HUES6 (cell line): ENCODE results near the gene UBE2S.

Experiments
- H3K27ac ChIP-seq: 2 replicates; pipeline ENCODE4 v1.7.0; 2013; ENCODE audit warnings: low read depth, mild to moderate bottlenecking, low read length, inconsistent platforms
- H3K27me3 ChIP-seq: 2 replicates; pipeline ENCODE4 v1.6.1; 2013; ENCODE audit warnings: low read length; ENCODE audit not compliant: control insufficient read depth, insufficient read depth
- H3K36me3 ChIP-seq: 2 replicates; pipeline ENCODE4 v1.6.1; 2013; ENCODE audit warnings: low read length; ENCODE audit not compliant: control insufficient read depth, insufficient read depth
- H3K4me1 ChIP-seq: 2 replicates; pipeline ENCODE4 v1.6.1; 2013; ENCODE audit warnings: low read length; ENCODE audit not compliant: control insufficient read depth, insufficient read depth
- H3K4me3 ChIP-seq: 2 replicates; pipeline ENCODE4 v1.5.1; 2013; ENCODE audit warnings: low read depth, low read length
- H3K9ac ChIP-seq: one replicate; pipeline ENCODE4 v1.6.1; 2013; ENCODE audit warnings: mild to moderate bottlenecking, low read length
- H3K9me3 ChIP-seq: 2 replicates; pipeline ENCODE4 v1.6.1; 2013; ENCODE audit warnings: low read depth, low read length; ENCODE audit not compliant: control insufficient read depth, insufficient read depth

UBE2S gene

GRCh38 chr19:55353803-55354697, 53.5 kb downstream of the UBE2S start:
- H3K9ac ChIP-seq = peak overlapping the region; percentile 40
- H3K27ac ChIP-seq = no peak overlapping the region
- H3K27me3 ChIP-seq = peaks cover 81% of the 10 kb centered on the region

GRCh38 chr19:55353356-55353802, 54.2 kb downstream of the UBE2S start:
- Histone ChIP-seq H3K36me3 (no peaks in the 10 kb centered on the region), H3K4me3 (peak overlapping the region; percentile 71), H3K9ac (peak overlapping the region; percentile 40), H3K4me1 (peaks cover 33% of the 10 kb centered on the region), H3K27me3 (peaks cover 75% of the 10 kb centered on the region), H3K9me3 (no peaks in the 10 kb centered on the region), H3K27ac (no peak overlapping the region)

More at GRCh38 chr19:55353803-55354697, 53.5 kb downstream of the UBE2S start:
- H3K4me3 ChIP-seq = peak overlapping the region; percentile 71
- H3K4me1 ChIP-seq = peaks cover 26% of the 10 kb centered on the region
- H3K9me3 ChIP-seq = no peaks in the 10 kb centered on the region
- no peaks in the 10 kb centered on the region for H3K36me3 ChIP-seq

- no peak overlapping the region for H3K27ac ChIP-seq
- no peaks in the 10 kb centered on the region for H3K9me3 ChIP-seq
- H3K27me3 ChIP-seq = peaks cover 70% of the 10 kb centered on the region
- no peak overlapping the region; the same call in 1 of the 2 replicates for H3K4me3 ChIP-seq
- H3K4me1 ChIP-seq = peaks cover 40% of the 10 kb centered on the region
- no peak overlapping the region for H3K9ac ChIP-seq
- no peaks in the 10 kb centered on the region for H3K36me3 ChIP-seq
Measured at GRCh38 chr19:55352549-55353145, 54.9 kb downstream of the UBE2S start.

- peaks cover 41% of the 10 kb centered on the region for H3K4me1 ChIP-seq
- H3K36me3 ChIP-seq = peaks cover 3% of the 10 kb centered on the region; the same call in 1 of the 2 replicates
- H3K4me3 ChIP-seq = no peak overlapping the region
- peaks cover 64% of the 10 kb centered on the region for H3K27me3 ChIP-seq
- H3K27ac ChIP-seq = no peak overlapping the region
- H3K9me3 ChIP-seq = no peaks in the 10 kb centered on the region
- H3K9ac ChIP-seq = no peak overlapping the region
Measured at GRCh38 chr19:55352040-55352439, 55.5 kb downstream of the UBE2S start.

- peaks cover 52% of the 10 kb centered on the region for H3K27me3 ChIP-seq
- H3K9me3 ChIP-seq = no peaks in the 10 kb centered on the region
- H3K36me3 ChIP-seq = peaks cover 13% of the 10 kb centered on the region; the same call in 1 of the 2 replicates
- no peak overlapping the region for H3K27ac ChIP-seq
- no peak overlapping the region for H3K4me3 ChIP-seq
- H3K4me1 ChIP-seq = peaks cover 48% of the 10 kb centered on the region
- H3K9ac ChIP-seq = no peak overlapping the region
Measured at GRCh38 chr19:55350620-55351315, 56.8 kb downstream of the UBE2S start.
